C4-2B (cell line): Measurements from ENCODE around the gene GRIA4.
A peak's percentile ranks its signal among the peaks of the same experiment; 100 is the strongest.

ENCODE experiments used
- H3K27ac ChIP-seq: fragments of 450-650 bp; 2 replicates; pipeline ENCODE4 v1.5.1; 2017
- ZFX ChIP-seq: fragments of 450-650 bp; IDR thresholded peaks from 2 replicates; pipeline ENCODE4 v1.6.1; 2017
- TF ChIP-seq, protein P1 (sequence below): fragments of 450-650 bp; conservative IDR thresholded peaks from 2 replicates; pipeline ENCODE4 v1.5.1; 2017; ENCODE audit warnings: mild to moderate bottlenecking

The GRIA4 gene

DNA sequence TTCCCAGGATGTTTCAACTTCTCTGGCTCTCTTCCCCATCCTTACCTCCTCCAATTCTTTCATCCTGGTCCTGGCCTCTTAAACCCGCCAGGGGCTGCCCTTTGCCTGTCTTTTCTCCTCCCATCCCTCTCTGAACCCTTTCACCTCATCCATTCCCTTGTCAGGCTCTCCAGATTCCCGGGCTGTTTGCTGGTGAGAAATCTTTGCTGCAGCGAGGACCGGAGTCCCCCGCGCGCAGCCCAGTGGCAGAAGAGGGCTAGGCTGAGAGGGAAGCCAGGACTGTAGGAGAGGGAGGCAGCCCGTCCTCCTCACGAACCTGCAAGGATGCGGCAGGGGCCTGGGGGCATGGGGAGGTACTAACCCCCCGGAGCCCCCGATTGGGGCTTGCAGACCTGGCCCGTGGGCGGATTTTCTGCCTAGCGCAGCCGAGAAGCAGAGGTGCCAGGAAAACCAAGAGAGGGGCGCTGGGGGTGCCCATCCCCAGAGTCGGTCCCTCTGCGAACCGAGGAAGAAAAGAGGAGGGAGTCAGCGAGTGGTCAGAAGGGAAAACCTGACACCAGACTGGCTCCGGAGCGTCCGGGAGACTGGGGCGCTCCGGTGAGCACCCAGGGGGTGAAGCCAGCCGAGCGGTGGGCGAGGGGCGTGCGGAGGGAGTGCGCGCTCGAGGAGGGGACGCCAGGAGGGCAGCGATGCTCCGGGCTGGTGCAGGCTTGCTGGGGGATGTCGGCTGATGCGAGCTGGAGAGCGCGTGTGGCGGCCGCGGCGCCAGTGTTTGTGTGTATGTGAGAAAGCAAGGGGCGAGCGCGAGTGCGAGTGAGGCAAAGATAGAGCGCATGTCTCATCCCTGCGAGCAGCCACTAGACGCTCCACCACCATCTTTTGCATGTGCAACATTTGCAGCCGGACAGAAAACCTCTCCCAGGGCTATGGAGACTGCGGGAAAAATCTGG, at the start of gene GRIA4:
GRIA4 (plus strand) TSS at position 242 of the 950 bp plus-strand sequence. CDS start 925 bp downstream, outside the sequence.
- TF ChIP-seq ZFX = no peak
- H3K27ac ChIP-seq = no peak within 1 kb of the TSS

DNA sequence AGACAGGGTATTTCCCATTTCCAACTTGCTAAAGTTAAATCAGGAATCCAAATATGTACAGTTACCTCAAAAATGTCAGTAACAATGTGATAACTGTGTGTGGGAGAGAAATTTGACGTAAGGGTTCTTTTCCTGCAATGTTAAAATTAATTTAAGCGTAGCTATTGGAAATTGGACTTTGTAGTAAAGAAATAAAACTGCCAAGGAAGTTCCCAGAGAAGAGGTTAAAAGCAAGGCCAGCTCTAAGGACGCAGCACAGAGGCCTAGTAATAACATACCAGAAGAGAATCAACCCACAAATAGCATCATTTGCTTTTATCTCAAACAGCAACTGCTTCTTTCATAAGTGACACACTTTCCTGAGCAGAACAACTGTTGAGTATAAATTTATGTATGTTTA, 36.8 kb upstream of the GRIA4 start:
- no peak overlapping the region for H3K27ac ChIP-seq
- TF ChIP-seq, protein P1, sequence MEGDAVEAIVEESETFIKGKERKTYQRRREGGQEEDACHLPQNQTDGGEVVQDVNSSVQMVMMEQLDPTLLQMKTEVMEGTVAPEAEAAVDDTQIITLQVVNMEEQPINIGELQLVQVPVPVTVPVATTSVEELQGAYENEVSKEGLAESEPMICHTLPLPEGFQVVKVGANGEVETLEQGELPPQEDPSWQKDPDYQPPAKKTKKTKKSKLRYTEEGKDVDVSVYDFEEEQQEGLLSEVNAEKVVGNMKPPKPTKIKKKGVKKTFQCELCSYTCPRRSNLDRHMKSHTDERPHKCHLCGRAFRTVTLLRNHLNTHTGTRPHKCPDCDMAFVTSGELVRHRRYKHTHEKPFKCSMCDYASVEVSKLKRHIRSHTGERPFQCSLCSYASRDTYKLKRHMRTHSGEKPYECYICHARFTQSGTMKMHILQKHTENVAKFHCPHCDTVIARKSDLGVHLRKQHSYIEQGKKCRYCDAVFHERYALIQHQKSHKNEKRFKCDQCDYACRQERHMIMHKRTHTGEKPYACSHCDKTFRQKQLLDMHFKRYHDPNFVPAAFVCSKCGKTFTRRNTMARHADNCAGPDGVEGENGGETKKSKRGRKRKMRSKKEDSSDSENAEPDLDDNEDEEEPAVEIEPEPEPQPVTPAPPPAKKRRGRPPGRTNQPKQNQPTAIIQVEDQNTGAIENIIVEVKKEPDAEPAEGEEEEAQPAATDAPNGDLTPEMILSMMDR = no peak
- TF ChIP-seq ZFX = no peak

DNA sequence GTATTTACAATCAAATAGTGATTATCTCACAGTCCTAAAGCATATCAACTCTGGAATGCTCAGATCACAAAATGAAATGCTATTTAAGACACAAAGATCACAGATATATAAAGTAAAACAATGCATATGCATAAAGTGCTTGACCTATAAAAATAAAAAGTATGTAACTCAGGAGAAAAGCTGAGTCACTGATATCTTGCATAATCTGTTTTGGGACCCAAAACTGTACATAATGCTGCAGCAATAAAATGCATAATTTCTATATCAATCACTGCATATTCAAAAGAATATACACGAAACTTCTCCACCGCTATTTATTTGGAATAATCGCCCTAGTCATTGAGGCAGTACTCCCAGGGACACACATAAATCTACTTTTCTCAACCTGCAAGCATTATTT, 34.9 kb upstream of the GRIA4 start:
- TF ChIP-seq, protein P1 = no peak
- no peak for TF ChIP-seq ZFX
- no peak overlapping the region for H3K27ac ChIP-seq

DNA sequence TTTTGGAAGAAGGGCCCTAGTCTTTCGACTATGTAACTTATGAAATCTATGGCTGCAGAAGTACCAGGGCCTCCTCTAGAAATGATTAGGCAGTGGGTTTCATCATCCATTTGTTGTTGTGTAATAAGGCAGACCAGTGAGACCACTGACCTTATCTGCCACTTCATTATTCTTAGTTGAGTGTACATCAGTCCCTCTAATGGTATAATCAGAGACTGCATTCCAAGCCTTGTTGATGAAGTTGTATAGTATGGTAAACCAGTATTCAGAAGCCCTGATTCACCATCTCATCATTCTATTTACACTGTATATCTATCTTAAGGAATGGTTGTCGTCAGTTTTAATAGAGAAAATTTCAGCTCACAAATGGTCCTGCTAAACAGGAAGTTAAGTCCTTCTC, 32.2 kb upstream of the GRIA4 start:
- TF ChIP-seq, protein P1 = peak; percentile 18; the same call in 1 of the 2 replicates
- no peak for TF ChIP-seq ZFX
- H3K27ac ChIP-seq = no peak overlapping the region

DNA sequence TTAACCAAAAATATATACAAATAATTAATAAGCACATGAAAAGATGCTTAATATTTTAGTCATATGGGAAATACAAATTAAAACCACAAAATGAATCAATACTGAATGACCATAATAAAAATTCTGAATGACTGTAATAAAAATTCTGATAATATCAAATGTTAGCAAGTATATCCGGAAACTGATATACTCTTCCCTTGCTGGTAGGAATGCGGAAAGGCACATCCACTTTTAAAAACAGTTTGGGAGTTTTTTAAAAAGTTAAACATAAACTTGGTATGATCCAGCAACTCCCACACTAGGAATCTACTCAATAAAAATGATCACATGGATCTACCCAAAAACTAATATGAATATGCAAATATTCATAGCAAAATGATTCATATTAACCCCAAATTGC, 30.8 kb upstream of the GRIA4 start:
- H3K27ac ChIP-seq = no peak overlapping the region
- TF ChIP-seq ZFX = no peak
- TF ChIP-seq, protein P1 = peak; percentile 18

DNA sequence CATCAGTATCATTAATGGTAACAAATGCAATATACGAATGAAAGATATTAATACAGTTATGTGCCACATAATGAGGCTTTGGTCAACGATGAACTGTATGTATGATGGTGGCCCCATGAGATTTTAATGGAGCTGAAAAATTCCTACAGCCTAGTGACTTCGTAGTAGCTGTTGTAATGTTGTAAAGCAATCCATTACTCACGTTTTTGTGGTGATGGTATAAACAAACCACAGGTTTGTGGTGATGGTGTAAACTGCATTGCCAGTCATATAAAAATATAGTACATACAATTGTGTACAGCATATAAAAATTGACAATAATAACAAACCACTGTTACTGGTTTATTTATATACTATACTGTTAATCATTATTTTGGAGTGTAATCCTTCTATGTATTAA, 27.4 kb upstream of the GRIA4 start:
- no peak for TF ChIP-seq ZFX
- TF ChIP-seq, protein P1 = no peak
- H3K27ac ChIP-seq = no peak overlapping the region

DNA sequence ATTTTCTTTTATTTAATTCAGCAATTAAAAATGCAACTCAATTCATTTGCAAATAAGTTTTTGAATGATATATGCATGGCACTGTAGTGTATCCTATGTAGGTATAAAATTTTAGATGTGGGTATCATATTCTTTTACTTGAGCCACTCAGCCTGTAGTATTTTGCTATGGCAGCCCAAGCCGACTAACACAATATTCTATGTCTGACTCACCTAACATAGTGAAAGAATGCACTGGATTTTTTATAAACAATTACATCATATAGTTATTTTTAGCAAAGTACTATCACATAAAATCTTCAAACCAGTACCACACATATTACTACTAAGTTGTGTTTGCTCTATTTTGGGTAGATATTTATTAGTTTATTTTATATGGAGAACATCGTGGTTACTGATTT, 21.9 kb upstream of the GRIA4 start:
- TF ChIP-seq, protein P1 = no peak
- TF ChIP-seq ZFX = no peak
- no peak overlapping the region for H3K27ac ChIP-seq

DNA sequence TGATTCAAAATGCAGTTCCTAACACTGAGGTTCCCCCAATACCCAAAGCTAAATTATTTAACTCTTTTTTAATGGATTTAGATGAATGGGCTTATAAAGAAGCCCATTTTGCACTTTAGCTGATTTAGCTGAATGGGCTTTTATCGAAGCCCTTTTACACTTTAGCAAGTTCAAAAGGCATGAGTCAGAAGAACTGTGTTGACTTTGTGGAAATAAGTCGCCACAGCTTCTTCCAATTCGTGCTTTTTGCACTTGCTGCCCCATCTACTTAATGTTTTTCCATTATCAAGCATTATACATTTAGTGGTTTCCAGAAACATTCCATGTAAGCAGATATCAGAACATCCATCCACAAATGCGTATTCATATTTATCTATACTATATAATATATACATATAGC, 20.5 kb upstream of the GRIA4 start:
- TF ChIP-seq, protein P1 = no peak
- no peak for TF ChIP-seq ZFX

More for the DNA sequence above, 20.5 kb upstream of the GRIA4 start:
- H3K27ac ChIP-seq = no peak overlapping the region
